MM.1S (cell line): ENCODE data around the gene APBB1IP.

Source experiments
- EZH2 ChIP-seq: fragments of 300-600 bp; sonication (generic); optimal IDR thresholded peaks from 2 replicates; pipeline ENCODE3; 2017; ENCODE audit warnings: low read depth, mild to moderate bottlenecking, antibody characterized with exemption, low read length, mixed read lengths
- TF ChIP-seq, protein P1 (sequence below): fragments of 300-600 bp; sonication (generic); IDR thresholded peaks from 2 replicates; pipeline ENCODE4 v1.5.1; 2016; ENCODE audit warnings: antibody characterized with exemption, low read length, mixed read lengths

DNA sequence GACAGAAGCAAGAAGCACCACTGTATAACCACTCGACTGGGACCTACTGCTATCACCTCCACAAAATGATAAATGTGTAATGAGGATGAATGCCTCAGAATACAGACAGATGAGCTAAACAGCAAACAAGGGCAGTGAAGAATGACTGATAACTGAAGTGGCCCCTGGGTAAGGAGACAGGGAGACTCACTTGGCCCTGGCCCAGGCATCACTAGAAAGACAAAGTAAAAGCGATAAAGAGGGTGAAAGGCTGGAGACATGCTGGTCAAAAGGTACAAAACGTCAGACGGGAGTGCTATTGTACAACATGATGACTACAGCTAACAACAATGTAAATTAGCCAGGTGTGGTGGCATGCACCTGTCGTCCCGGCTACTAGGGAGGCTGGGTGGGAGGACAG lies 27.8 kb upstream of the APBB1IP start:
- TF ChIP-seq, protein P1, sequence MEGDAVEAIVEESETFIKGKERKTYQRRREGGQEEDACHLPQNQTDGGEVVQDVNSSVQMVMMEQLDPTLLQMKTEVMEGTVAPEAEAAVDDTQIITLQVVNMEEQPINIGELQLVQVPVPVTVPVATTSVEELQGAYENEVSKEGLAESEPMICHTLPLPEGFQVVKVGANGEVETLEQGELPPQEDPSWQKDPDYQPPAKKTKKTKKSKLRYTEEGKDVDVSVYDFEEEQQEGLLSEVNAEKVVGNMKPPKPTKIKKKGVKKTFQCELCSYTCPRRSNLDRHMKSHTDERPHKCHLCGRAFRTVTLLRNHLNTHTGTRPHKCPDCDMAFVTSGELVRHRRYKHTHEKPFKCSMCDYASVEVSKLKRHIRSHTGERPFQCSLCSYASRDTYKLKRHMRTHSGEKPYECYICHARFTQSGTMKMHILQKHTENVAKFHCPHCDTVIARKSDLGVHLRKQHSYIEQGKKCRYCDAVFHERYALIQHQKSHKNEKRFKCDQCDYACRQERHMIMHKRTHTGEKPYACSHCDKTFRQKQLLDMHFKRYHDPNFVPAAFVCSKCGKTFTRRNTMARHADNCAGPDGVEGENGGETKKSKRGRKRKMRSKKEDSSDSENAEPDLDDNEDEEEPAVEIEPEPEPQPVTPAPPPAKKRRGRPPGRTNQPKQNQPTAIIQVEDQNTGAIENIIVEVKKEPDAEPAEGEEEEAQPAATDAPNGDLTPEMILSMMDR = no peak
- TF ChIP-seq EZH2 = no peak
